HepG2 (cell line): Measurements from ENCODE around the gene CRTC2. TPM values are rescaled to one million over a fixed set of nuclear protein-coding genes. Genes with fewer than 3 reads are reported as not detected.

ENCODE experiments used
- ATAC-seq: fragments of 200-7000 bp; cut with Tn5 transposase; 3 replicates; pipeline ENCODE4 v1.9.1; 2020; ENCODE audit warnings: mild to moderate bottlenecking, moderate library complexity
- BruUV-seq: library from RNA; stranded (reverse); fragments of 400-500 nt; replicated peaks from 2 replicates; lab custom pipeline; 2021; lab: Mats Ljungman, UMichigan
- CTCF ChIA-PET: fragments of 300-600 bp; formaldehyde crosslinking; extraction: SDS; loops from one replicate; lab custom pipeline; 2021; ENCODE audit warnings: low total read pairs, inconsistent platforms, low intra/inter-chr PET ratio; lab: Yijun Ruan, JAX
- POLR2A ChIA-PET: fragments of 350-600 bp; sonication (Branson Sonifier 250); formaldehyde crosslinking; loops from one replicate; lab custom pipeline; 2020; ENCODE audit warnings: antibody characterized with exemption, inconsistent platforms; lab: Yijun Ruan, JAX
- DNase-seq: peaks from one replicate; pipeline ENCODE4 v3.0.0-alpha.2; 2015; ENCODE audit warnings: low spot score
- FAIRE-seq: peaks from 3 replicates; lab custom pipeline; 2011; peaks lifted over from hg19 to GRCh38; lab: Jason Lieb, UNC
- H2AFZ ChIP-seq: one replicate; pipeline ENCODE4 v1.6.1; 2011; ENCODE audit warnings: low read length, inconsistent platforms
- H3K27ac ChIP-seq: fragments of 300-600 bp; 3 replicates; pipeline ENCODE4 v1.8.0; 2011; ENCODE audit warnings: mixed run types, mild to moderate bottlenecking, mixed read lengths, low read length, inconsistent platforms; ENCODE audit not compliant: insufficient read depth; ENCODE audit errors: extremely low read length
- H3K27me3 ChIP-seq, 2 experiments: fragments of 200-600 bp in 1 of 2; 2 replicates in 1 of 2; 3 replicates in 1 of 2; pipeline versions ENCODE4 v1.6.0 to v1.8.0; 2011; ENCODE audit warnings: low read length in 2 of 2, mild to moderate bottlenecking in 2 of 2, moderate library complexity in 2 of 2, inconsistent platforms in 1 of 2; ENCODE audit not compliant: insufficient read depth in 2 of 2, control insufficient read depth in 1 of 2
- H3K36me3 ChIP-seq, 2 experiments: fragments of 200-600 bp in 1 of 2; replicated peaks in 1 of 2; 2 replicates in 1 of 2; 3 replicates in 1 of 2; pipeline versions ENCODE4 v1.5.1 to v1.8.0; 2011; ENCODE audit warnings: low read length in 2 of 2, inconsistent platforms in 1 of 2; ENCODE audit not compliant: insufficient read depth in 2 of 2, control insufficient read depth in 1 of 2
- H3K4me1 ChIP-seq: 2 replicates; pipeline ENCODE4 v1.5.1; 2012; ENCODE audit warnings: low read length, inconsistent platforms; ENCODE audit not compliant: insufficient read depth
- H3K4me2 ChIP-seq: 2 replicates; pipeline ENCODE4 v1.6.0; 2011; ENCODE audit warnings: low read depth, low read length, inconsistent platforms
- H3K4me3 ChIP-seq, 3 experiments: fragments of 200-600 bp in 1 of 3; sonication (generic), shearing (Covaris generic) in 1 of 3; replicated peaks in 1 of 3; 2 replicates each; pipeline ENCODE4 v1.5.1; 2011 to 2016; ENCODE audit warnings: low read length in 3 of 3, inconsistent platforms in 2 of 3, low read depth in 2 of 3, mild to moderate bottlenecking in 2 of 3, control low read depth in 1 of 3, mixed read lengths in 1 of 3; ENCODE audit not compliant: insufficient read depth in 1 of 3
- H3K79me2 ChIP-seq: one replicate; pipeline ENCODE4 v1.6.1; 2011; ENCODE audit warnings: low read length, inconsistent platforms; ENCODE audit not compliant: insufficient read depth
- H3K9ac ChIP-seq: 2 replicates; pipeline ENCODE4 v1.6.0; 2011; ENCODE audit warnings: mild to moderate bottlenecking, low read depth, low read length, inconsistent platforms; ENCODE audit not compliant: insufficient read depth
- H3K9me3 ChIP-seq: 2 replicates; pipeline ENCODE4 v1.5.1; 2012; ENCODE audit warnings: mild to moderate bottlenecking, low read length
- H4K20me1 ChIP-seq: 2 replicates; pipeline ENCODE4 v1.6.0; 2011; ENCODE audit warnings: inconsistent platforms, mild to moderate bottlenecking, low read length, moderate library complexity; ENCODE audit not compliant: insufficient read depth
- BATF2 ChIP-seq: sonication (generic); formaldehyde crosslinking; IDR thresholded peaks from 2 replicates; pipeline ENCODE4 v1.8.0; 2022; ENCODE audit warnings: mild to moderate bottlenecking, missing genetic modification reagents, moderate library complexity
- HOXD1 ChIP-seq: sonication (generic); formaldehyde crosslinking; IDR thresholded peaks from 2 replicates; pipeline ENCODE4 v1.5.0; 2020; ENCODE audit warnings: missing genetic modification reagents
- JUND ChIP-seq: sonication (generic); formaldehyde crosslinking; IDR thresholded peaks from 2 replicates; pipeline ENCODE4 v1.8.0; 2022; ENCODE audit warnings: mild to moderate bottlenecking, missing genetic modification reagents
- MTF2 ChIP-seq: sonication (generic); formaldehyde crosslinking; IDR thresholded peaks from 2 replicates; pipeline ENCODE4 v1.5.0; 2020; ENCODE audit warnings: missing genetic modification reagents, borderline replicate concordance
- RFXAP ChIP-seq: sonication (generic); formaldehyde crosslinking; IDR thresholded peaks from 2 replicates; pipeline ENCODE4 v1.4.0; 2020; ENCODE audit warnings: missing genetic modification reagents, borderline replicate concordance
- SALL2 ChIP-seq: sonication (generic); formaldehyde crosslinking; IDR thresholded peaks from 2 replicates; pipeline ENCODE4 v1.8.1; 2023; ENCODE audit warnings: mild to moderate bottlenecking, missing genetic modification reagents, inconsistent platforms
- SNRNP70 ChIP-seq: fragments of 200-400 bp; formaldehyde crosslinking; IDR thresholded peaks from 2 replicates; pipeline ENCODE4 v1.6.1; 2017; ENCODE audit warnings: mild to moderate bottlenecking, low read depth, low read length, moderate library complexity
- SRSF1 ChIP-seq: fragments of 200-400 bp; formaldehyde crosslinking; optimal IDR thresholded peaks from 2 replicates; pipeline ENCODE3; 2017; ENCODE audit warnings: mild to moderate bottlenecking, low read depth, low read length, moderate library complexity
- ZFP41 ChIP-seq: sonication (generic); formaldehyde crosslinking; IDR thresholded peaks from 2 replicates; pipeline ENCODE4 v1.4.0; 2020; ENCODE audit warnings: mild to moderate bottlenecking, missing genetic modification reagents, borderline replicate concordance
- ZNF263 ChIP-seq: sonication (generic); formaldehyde crosslinking; IDR thresholded peaks from 2 replicates; pipeline ENCODE4 v1.4.0; 2020; ENCODE audit warnings: missing genetic modification reagents
- ZNF335 ChIP-seq: sonication (generic); formaldehyde crosslinking; IDR thresholded peaks from 2 replicates; pipeline ENCODE4 v1.4.0; 2020; ENCODE audit warnings: missing genetic modification reagents
- ZNF382 ChIP-seq: sonication (generic); formaldehyde crosslinking; IDR thresholded peaks from 2 replicates; pipeline ENCODE4 v1.5.0; 2020; ENCODE audit warnings: missing genetic modification reagents, mild to moderate bottlenecking, borderline replicate concordance
- WGBS: methylation state at CpG from one replicate; pipeline ENCODE4 v1.1.6; 2017; ENCODE audit warnings: low lambda C conversion rate; 5-methylcytosine and 5-hydroxymethylcytosine counted together
- in situ Hi-C: cut with HindIII; loops from 2 replicates; pipeline ENCODE4 v1.10.0; 2017; ENCODE audit warnings: low pct_unique_long_range_greater_than_20kb; ENCODE audit not compliant: extremely low pct_ligation_motif_present
- intact Hi-C: fragments of 100-400 bp; cut with micrococcal nuclease; formaldehyde crosslinking; loops from one replicate; pipeline ENCODE4 v1.10.0; 2022; ENCODE audit not compliant: unreplicated experiment
- polyA plus RNA-seq, 8 experiments: library from polyadenylated mRNA; depleted of rRNA in 3 of 8; stranded (reverse) in 7 of 8; unstranded in 1 of 8; fragments of >200 nt; fragmentation: Illumina TruSeq in 4 of 8; extraction: Trizol in 4 of 8; gene quantifications; 2 replicates each; pipeline versions ENCODE4 v1.2.1 to v1.2.3, GENCODE V29; 2011 to 2016; ENCODE audit warnings: low read depth in 4 of 8, missing spikeins in 1 of 8, mixed read lengths in 1 of 8; ENCODE audit not compliant: insufficient read depth in 1 of 8
- total RNA-seq, 5 experiments: library from RNA; depleted of rRNA; stranded (reverse); fragments of >200 nt; fragmentation: Illumina TruSeq; extraction: Trizol; gene quantifications; 2 replicates each; pipeline ENCODE4 v1.2.3, GENCODE V29; 2016; ENCODE audit warnings: low read depth in 1 of 5
- TF ChIP-seq, protein P1 (sequence below): sonication (generic); formaldehyde crosslinking; IDR thresholded peaks from 2 replicates; pipeline ENCODE4 v1.4.0; 2020; ENCODE audit warnings: missing genetic modification reagents
- TF ChIP-seq, protein P2 (sequence below): sonication (generic); formaldehyde crosslinking; IDR thresholded peaks from 2 replicates; pipeline ENCODE4 v1.4.0; 2020; ENCODE audit warnings: mild to moderate bottlenecking, missing genetic modification reagents
- TF ChIP-seq, protein P3 (sequence below): sonication (generic); formaldehyde crosslinking; IDR thresholded peaks from 2 replicates; pipeline ENCODE4 v1.5.1; 2020; ENCODE audit warnings: missing genetic modification reagents, mild to moderate bottlenecking, borderline replicate concordance
- TF ChIP-seq, protein P4 (sequence below): sonication (generic); formaldehyde crosslinking; conservative IDR thresholded peaks from 2 replicates; pipeline ENCODE4 v1.8.0; 2022; ENCODE audit warnings: mild to moderate bottlenecking, moderate library complexity, missing genetic modification reagents

CRTC2 gene
- total and polyA plus RNA-seq, 2 of the 13 experiments (the other 11 are each of a cell fraction or from before 2014, with no cell fraction given): 6.1 to 26.7 TPM

GRCh38 chr1:153951801-153952200, 6.6 kb downstream of the CRTC2 start:
- Histone ChIP-seq H3K4me1 (peaks cover 43% of the 10 kb centered on the region), H2AFZ (no peak overlapping the region), H3K27me3 (no peaks in the 10 kb centered on the region), H3K27ac (no peak overlapping the region), H3K4me3 (no peak overlapping the region), H3K9me3 (no peaks in the 10 kb centered on the region), H4K20me1 (peaks cover 7% of the 10 kb centered on the region; the same call in 1 of the 2 replicates), H3K36me3 (peaks cover 18 to 53% of the 10 kb centered on the region in 2 experiments), H3K79me2 (peaks cover 27% of the 10 kb centered on the region), H3K4me2 (no peak overlapping the region), H3K9ac (no peak overlapping the region)
- DNase-seq: no peak
- intact Hi-C loops: no loop called here
- FAIRE-seq: no peak
- no TSS peak for BruUV-seq
- ChIA-PET POLR2A (no interaction called here), CTCF (no interaction called here)
- ATAC-seq: no peak
- WGBS: 100% methylated on average over 2 of the region's 2 CpGs
- in situ Hi-C loops: no loop called here
- TF ChIP-seq HOXD1 (no peak), JUND (no peak), BATF2 (CRISPR knock-in tag) (no peak), RFXAP (CRISPR knock-in tag) (no peak), ZNF263 (CRISPR knock-in tag) (no peak), ZNF382 (CRISPR knock-in tag) (no peak), MTF2 (CRISPR knock-in tag) (no peak), SRSF1 (no peak), ZNF335 (CRISPR knock-in tag) (no peak), SNRNP70 (no peak), SALL2 (no peak), ZFP41 (CRISPR knock-in tag) (no peak)
- TF ChIP-seq, protein P1, sequence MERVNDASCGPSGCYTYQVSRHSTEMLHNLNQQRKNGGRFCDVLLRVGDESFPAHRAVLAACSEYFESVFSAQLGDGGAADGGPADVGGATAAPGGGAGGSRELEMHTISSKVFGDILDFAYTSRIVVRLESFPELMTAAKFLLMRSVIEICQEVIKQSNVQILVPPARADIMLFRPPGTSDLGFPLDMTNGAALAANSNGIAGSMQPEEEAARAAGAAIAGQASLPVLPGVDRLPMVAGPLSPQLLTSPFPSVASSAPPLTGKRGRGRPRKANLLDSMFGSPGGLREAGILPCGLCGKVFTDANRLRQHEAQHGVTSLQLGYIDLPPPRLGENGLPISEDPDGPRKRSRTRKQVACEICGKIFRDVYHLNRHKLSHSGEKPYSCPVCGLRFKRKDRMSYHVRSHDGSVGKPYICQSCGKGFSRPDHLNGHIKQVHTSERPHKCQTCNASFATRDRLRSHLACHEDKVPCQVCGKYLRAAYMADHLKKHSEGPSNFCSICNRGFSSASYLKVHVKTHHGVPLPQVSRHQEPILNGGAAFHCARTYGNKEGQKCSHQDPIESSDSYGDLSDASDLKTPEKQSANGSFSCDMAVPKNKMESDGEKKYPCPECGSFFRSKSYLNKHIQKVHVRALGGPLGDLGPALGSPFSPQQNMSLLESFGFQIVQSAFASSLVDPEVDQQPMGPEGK (CRISPR knock-in tag): no peak
- TF ChIP-seq, protein P2, sequence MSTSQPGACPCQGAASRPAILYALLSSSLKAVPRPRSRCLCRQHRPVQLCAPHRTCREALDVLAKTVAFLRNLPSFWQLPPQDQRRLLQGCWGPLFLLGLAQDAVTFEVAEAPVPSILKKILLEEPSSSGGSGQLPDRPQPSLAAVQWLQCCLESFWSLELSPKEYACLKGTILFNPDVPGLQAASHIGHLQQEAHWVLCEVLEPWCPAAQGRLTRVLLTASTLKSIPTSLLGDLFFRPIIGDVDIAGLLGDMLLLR (CRISPR knock-in tag): no peak
- TF ChIP-seq, protein P3, sequence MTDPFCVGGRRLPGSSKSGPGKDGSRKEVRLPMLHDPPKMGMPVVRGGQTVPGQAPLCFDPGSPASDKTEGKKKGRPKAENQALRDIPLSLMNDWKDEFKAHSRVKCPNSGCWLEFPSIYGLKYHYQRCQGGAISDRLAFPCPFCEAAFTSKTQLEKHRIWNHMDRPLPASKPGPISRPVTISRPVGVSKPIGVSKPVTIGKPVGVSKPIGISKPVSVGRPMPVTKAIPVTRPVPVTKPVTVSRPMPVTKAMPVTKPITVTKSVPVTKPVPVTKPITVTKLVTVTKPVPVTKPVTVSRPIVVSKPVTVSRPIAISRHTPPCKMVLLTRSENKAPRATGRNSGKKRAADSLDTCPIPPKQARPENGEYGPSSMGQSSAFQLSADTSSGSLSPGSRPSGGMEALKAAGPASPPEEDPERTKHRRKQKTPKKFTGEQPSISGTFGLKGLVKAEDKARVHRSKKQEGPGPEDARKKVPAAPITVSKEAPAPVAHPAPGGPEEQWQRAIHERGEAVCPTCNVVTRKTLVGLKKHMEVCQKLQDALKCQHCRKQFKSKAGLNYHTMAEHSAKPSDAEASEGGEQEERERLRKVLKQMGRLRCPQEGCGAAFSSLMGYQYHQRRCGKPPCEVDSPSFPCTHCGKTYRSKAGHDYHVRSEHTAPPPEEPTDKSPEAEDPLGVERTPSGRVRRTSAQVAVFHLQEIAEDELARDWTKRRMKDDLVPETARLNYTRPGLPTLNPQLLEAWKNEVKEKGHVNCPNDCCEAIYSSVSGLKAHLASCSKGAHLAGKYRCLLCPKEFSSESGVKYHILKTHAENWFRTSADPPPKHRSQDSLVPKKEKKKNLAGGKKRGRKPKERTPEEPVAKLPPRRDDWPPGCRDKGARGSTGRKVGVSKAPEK (CRISPR knock-in tag): no peak
- TF ChIP-seq, protein P4, sequence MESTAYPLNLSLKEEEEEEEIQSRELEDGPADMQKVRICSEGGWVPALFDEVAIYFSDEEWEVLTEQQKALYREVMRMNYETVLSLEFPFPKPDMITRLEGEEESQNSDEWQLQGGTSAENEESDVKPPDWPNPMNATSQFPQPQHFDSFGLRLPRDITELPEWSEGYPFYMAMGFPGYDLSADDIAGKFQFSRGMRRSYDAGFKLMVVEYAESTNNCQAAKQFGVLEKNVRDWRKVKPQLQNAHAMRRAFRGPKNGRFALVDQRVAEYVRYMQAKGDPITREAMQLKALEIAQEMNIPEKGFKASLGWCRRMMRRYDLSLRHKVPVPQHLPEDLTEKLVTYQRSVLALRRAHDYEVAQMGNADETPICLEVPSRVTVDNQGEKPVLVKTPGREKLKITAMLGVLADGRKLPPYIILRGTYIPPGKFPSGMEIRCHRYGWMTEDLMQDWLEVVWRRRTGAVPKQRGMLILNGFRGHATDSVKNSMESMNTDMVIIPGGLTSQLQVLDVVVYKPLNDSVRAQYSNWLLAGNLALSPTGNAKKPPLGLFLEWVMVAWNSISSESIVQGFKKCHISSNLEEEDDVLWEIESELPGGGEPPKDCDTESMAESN (CRISPR knock-in tag): no peak
